H7 (cell line): ENCODE data around the gene MDH2. TPM values are rescaled to one million over a fixed set of nuclear protein-coding genes. Genes with fewer than 3 reads are reported as not detected.
"Not testable (repeated sequence)": the region's sequence is repeated elsewhere in the genome, so short reads cannot be mapped to it uniquely, and the experiment has no call there.

Source experiments
- DNase-seq: peaks from one replicate; pipeline ENCODE4 v3.0.0; 2012
- H3K27me3 ChIP-seq: 2 replicates; pipeline ENCODE4 v1.6.0; 2011; ENCODE audit warnings: mild to moderate bottlenecking, low read length; ENCODE audit not compliant: control insufficient read depth, insufficient read depth
- H3K36me3 ChIP-seq: replicated peaks from 2 replicates; pipeline ENCODE4 v1.5.1; 2011; ENCODE audit warnings: low read length; ENCODE audit not compliant: control insufficient read depth, insufficient read depth
- H3K4me3 ChIP-seq: 2 replicates; pipeline ENCODE4 v1.5.1; 2011; ENCODE audit warnings: low read depth, mild to moderate bottlenecking, control low read depth, low read length, moderate library complexity; ENCODE audit not compliant: insufficient read depth
- total RNA-seq: library from RNA; depleted of rRNA; stranded (reverse); fragments of >200 nt; shearing (Covaris generic); gene quantifications from 2 replicates; pipeline ENCODE4 v1.2.3, GENCODE V29; 2014; rRNA removed

The MDH2 gene
- total RNA-seq, 1 experiment from 2014 or later, result 246 TPM

DNA sequence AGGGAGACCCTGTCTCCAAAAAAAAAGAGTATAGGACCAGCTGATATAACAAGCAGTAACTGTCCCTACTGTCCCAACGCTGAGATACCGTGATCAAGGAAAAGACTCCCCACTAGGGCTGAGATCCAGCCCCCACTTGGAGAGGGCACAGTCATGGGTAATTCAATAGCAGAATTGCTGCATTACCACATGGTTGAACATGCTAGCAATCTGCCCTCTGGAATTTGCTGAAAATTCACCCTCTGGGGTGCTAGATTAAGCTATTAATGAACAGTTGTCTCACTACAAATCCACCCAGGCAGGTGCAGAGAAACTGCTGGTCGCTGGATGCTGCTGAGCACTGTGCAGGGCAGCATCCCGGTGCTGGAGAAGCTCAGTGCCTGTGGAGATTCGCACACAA, 46.4 kb downstream of the MDH2 start:
- not testable (repeated sequence) for DNase-seq, H3K4me3 ChIP-seq, H3K36me3 ChIP-seq, H3K27me3 ChIP-seq

DNA sequence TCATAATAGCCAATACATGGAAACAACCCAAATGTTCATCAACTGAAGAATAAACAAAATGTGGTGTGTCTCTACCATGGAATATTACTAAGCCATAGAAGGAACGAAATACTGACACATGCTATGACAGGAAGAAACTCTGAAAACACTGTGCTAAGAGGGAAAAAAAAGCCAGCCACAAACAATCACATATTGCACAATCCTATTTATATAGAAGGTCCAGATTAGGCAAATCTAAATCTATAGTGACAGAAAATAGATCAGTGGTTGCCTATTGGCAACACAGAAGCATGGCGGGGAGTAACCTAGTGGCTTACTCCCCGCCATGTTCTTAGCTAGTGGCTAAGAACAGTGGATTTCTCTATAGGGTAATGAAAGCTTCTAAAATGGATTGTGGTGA, 48.0 kb downstream of the MDH2 start:
- Histone ChIP-seq H3K27me3 (no peaks in the 10 kb centered on the region), H3K4me3 (no peak overlapping the region), H3K36me3 (no peaks in the 10 kb centered on the region)
- DNase-seq, result no peak

DNA sequence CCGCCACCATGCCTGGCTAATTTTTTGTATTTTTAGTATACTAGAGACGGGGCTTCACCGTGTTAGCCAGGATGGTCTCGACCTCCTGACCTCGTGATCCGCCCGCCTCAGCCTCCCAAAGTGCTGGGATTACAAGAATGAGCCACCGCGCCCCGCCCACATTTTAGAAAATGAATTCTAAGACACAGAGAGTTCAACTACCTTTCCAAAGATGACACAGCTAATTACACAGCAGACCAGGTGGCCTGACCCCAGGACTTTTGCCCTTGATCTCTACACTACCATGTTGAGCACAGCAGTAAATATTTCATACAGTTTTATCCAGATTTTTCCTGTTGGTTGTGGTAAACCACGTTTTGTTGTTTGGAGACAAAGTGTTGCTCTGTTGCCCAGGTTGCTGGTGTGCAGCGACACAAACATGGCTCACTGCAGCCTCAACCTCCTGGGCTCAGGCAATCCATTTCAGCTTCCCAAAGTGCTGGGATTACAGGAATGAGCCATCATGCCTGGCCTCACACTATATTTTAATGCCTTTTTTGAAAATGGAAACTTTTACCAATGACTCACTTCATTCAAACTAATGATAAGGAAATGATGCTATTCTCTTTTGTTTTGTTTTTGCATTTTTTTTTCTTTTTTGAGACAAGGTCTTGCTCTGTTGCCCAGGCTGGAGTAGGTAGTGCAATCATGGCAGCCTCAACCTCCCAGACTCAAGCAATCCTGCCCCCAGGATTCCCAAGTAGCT, 54.0 kb downstream of the MDH2 start:
- H3K4me3 ChIP-seq, DNase-seq, H3K36me3 ChIP-seq, H3K27me3 ChIP-seq: not testable (repeated sequence)

DNA sequence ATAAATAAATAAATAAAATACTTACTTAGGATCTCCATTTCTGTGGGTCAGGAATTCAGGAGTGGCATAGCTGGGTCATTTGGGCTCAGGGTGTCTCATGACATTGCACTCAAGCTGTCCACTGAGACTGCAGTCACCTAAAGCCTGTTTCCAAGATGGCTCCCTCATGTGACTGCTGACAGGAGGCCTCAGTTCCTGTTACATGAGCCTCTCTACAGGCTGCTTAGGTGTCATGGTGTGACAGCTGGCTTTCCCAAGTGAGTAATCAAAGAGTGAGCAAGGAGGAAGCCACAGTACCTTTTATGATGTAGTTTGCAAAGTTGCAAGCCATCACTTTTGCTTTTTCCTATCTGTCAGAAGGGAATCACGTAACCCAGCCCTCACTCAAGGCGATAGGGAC, 55.9 kb downstream of the MDH2 start:
- not testable (repeated sequence) for DNase-seq, H3K4me3 ChIP-seq, H3K27me3 ChIP-seq, H3K36me3 ChIP-seq

DNA sequence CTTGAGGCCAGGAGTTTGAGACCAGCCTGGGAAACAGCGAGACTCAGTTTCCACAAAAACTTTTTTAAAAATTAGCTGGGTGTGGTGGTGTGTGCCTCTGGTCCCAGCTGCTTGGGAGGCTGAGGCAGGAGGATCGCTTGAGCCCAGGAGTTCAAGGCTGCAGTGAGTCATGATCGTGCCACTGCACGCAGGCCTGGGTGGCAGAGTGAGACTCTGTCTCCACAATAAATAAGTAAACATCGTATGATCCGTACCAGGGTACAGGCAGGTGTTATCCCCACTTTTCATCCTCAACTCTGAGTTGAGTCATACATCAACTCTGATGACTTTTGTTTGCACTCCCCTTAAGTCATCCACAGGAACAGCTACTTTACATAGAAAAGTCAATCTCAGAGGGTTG, 58.2 kb downstream of the MDH2 start:
- not testable (repeated sequence) for DNase-seq, H3K4me3 ChIP-seq, H3K36me3 ChIP-seq, H3K27me3 ChIP-seq

DNA sequence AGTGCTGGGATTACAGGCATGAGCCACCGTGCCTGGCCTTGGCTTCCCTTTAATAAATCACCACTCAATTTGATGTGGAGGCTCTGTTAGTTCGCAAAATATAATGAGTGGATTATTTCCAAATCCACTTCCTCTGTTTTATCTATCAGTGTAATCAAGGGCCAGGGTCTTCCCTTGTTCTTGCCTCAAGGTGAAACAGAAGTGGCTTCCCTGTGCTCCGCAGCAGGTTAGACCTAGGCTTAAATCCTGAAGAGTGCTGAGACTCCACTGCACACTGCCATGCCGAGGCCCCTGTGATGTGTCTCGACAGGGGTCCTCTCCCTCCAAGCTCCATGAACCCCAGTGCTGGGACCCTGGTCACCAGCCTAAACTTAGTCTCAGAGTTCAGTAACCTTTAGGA, 59.0 kb downstream of the MDH2 start:
- Histone ChIP-seq H3K27me3 (no peaks in the 10 kb centered on the region), H3K4me3 (no peak overlapping the region), H3K36me3 (no peaks in the 10 kb centered on the region)
- DNase-seq, result no peak

DNA sequence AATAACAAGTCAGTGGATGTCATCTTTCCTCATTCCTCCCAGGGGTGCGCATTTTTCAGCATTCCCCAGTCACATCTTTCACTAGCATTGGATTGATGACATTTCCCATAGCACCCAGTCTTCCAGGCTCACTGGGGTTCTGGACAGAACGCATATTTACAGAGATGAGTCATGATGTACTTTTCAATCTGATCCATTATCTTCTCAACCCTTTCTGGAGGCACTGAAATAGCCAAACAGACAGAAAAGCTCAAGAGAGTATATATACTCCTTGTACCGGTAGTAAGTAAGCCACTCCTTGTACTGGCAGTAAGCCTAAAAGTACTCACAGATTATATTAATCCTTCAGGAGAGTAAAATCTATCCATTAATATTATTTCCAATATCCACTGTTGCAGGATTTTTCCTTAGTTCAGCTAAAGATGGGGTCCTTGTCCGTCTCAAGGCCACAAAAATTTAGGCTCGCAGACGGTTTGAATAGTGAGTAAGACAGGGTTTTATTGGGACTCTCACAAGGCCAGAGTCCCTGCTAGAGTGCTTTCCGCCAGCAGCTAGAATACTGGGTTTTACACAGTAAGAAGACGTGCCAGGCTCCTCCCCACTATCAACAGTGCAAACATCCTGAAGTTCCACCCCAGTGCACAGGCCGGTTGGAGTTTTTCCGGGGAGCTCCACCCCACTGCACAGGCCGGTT, 60.8 kb downstream of the MDH2 start:
- Histone ChIP-seq H3K4me3 (no peak overlapping the region), H3K27me3 (no peaks in the 10 kb centered on the region), H3K36me3 (no peaks in the 10 kb centered on the region)
- DNase-seq, result no peak

DNA sequence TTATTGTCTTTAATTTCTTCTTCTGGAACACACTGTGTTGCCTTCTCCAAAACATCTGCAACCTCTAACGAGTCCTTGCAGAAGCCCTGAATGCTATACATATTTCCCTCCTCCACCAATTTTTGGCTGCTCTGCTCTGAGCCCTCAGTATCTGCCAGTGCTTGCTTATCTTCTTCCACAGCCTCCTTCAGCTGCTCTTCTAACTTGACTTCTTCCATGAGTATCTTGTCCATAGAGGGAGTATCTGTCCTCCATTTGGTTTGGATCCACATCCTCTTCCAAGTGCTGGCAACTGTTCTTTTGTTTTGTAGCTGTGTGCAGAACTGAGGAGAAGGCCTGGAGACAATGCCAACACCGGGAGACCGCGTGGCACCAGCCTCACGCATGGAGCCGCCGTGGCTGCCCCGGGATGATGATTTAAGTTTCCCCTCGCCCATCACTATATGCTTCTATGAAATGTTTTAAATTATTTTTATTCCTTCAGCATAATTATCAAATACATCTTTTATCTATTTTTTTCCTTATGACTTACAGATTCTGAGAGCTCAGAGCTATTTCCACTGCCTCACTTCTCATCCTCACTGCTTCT, 65.2 kb downstream of the MDH2 start:
- not testable (repeated sequence) for DNase-seq

DNA sequence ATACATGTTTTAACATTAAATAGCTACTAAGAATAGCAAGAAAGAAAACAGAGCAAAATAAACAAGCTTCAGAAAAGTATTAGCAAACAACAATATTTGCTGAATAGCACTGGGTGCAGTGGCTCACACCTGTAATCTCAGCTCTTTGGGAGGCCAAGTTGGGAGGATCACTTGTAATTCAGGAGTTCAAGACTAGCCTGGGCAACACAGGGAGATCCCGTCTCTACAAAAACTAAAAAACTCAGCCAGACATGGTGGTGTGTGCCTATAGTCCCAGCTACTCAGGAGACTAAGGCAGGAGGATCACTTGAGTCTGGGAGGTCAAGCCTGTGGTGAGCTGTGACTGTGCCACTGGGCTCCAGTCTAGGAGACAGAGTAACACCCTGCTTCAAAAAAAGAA, 66.8 kb downstream of the MDH2 start:
- not testable (repeated sequence) for H3K36me3 ChIP-seq, DNase-seq, H3K4me3 ChIP-seq, H3K27me3 ChIP-seq

More for the DNA sequence above, 65.2 kb downstream of the MDH2 start:
- H3K36me3 ChIP-seq, H3K27me3 ChIP-seq, H3K4me3 ChIP-seq: not testable (repeated sequence)

Other genes with a start within 250 kb of the MDH2 start
- gene CCL24, start 234.3 kb upstream of the MDH2 start, total RNA-seq, result not detected in 2 replicates
- 23.7 and 28.1 TPM in 2 replicates for gene RHBDD2, start 169.1 kb upstream of the MDH2 start, total RNA-seq
- 120 and 142 TPM in 2 replicates for gene POR, start 133.0 kb upstream of the MDH2 start, total RNA-seq
- 11.0 and 12.8 TPM in 2 replicates for gene TMEM120A, start 53.5 kb upstream of the MDH2 start, total RNA-seq
- gene STYXL1, start 106 bp upstream of the MDH2 start, total RNA-seq, result 53.1 and 68.6 TPM in 2 replicates
- gene SRRM3, start 153.8 kb downstream of the MDH2 start, total RNA-seq, result 7.0 and 7.6 TPM in 2 replicates